Epithelial cell of esophagus (primary cell): ENCODE results near the gene GAB2.
"Not testable (repeated sequence)": the region's sequence is repeated elsewhere in the genome, so short reads cannot be mapped to it uniquely, and the experiment has no call there.

Experiments used
- DNase-seq: peaks from one replicate; pipeline ENCODE4 v3.0.0; 2010; ENCODE audit warnings: low read depth
- H3K4me3 ChIP-seq: 2 replicates; pipeline ENCODE4 v1.5.1; 2011; ENCODE audit warnings: mild to moderate bottlenecking, low read length, control low read depth
- TF ChIP-seq, protein P1 (sequence below): IDR thresholded peaks from 2 replicates; pipeline ENCODE4 v1.5.1; 2011; ENCODE audit warnings: low read depth, mild to moderate bottlenecking, low read length, control low read depth, inconsistent platforms; ENCODE audit not compliant: insufficient read depth; ENCODE audit errors: missing control alignments

The GAB2 gene

GRCh38 chr11:78228467-78228866, 189.2 kb downstream of the GAB2 start:
- H3K4me3 ChIP-seq, result no peak overlapping the region
- DNase-seq, result peak; percentile 67
- TF ChIP-seq, protein P1, sequence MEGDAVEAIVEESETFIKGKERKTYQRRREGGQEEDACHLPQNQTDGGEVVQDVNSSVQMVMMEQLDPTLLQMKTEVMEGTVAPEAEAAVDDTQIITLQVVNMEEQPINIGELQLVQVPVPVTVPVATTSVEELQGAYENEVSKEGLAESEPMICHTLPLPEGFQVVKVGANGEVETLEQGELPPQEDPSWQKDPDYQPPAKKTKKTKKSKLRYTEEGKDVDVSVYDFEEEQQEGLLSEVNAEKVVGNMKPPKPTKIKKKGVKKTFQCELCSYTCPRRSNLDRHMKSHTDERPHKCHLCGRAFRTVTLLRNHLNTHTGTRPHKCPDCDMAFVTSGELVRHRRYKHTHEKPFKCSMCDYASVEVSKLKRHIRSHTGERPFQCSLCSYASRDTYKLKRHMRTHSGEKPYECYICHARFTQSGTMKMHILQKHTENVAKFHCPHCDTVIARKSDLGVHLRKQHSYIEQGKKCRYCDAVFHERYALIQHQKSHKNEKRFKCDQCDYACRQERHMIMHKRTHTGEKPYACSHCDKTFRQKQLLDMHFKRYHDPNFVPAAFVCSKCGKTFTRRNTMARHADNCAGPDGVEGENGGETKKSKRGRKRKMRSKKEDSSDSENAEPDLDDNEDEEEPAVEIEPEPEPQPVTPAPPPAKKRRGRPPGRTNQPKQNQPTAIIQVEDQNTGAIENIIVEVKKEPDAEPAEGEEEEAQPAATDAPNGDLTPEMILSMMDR, result peak; percentile 70

- DNase-seq, result no peak
- TF ChIP-seq, protein P1, result no peak
- H3K4me3 ChIP-seq, result no peak overlapping the region
These were observed 189.7 kb downstream of the GAB2 start for GRCh38 chr11:78227921-78228320.

DNA sequence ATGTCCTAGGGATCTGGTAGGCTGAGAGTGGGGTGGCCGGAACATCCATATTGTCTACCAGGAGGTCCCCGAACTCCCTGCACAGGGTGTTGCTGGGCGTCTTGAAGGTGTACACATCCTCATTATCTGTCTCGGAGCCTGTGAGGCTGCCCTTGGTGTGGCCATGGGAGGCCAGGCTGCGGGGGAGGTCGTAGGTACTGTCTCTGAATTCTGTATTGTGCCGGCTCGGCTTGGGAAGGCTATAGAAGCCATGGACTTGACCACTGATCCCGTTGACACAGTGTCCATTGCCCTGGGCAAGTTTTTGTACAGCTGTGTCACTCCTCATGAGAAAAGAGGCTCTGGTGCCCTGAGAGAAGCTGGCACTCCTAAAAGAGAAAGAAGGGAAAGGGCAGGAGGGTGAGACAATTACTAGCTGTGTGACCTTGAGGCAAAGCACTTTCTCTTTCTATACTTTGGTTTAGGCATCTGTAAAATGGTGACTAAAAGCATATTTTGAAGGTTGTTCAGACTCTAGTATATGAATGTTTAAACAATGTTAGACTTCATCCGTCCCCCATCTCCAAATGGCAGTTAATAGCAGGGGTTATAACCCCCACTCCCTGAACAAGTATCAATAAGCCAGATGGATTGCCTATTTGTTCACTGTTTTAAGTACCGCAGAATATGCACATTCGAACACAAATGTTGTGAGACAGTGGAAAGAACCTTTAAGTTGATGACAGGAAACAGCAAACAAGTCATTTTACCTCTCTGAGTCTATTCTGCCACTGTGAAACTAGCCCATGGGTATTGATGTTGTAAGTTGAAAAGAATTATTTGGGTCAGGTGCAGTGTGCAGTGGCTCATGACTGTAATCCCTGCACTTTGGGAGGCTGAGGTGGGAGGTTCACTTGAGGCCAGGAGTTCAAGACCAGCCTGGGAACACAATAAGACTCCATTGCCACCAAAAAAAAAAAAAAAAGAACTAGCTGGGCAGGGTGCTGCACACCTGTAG, 190.6 kb downstream of the GAB2 start:
- no peak overlapping the region for H3K4me3 ChIP-seq
- DNase-seq, result no peak
- TF ChIP-seq, protein P1, result no peak

DNA sequence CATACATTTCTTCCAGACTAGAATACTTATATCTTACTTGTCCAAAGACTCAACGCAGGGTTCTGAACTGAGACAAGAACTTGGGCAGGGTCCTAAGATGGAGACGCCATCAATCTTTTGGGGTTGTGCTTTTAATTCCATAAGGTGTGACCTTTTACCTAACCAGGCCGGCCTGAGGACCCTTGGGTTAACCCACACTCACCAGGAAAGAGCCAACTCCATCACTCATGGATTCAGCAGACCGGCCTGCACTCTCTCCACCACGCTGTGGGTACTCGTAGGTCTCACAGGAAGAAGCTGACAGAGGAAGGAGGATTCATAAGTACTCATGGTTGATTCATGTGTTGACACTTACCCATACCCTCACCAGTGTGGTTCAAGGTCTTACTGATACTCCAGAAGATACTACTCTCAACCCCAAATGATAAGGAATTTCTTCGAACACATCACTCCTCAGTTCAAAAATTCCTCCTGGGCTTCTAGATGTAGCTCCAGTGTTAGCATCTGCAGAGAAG, 192.7 kb downstream of the GAB2 start:
- TF ChIP-seq, protein P1, result no peak
- DNase-seq, result no peak
- H3K4me3 ChIP-seq, result no peak overlapping the region

GRCh38 chr11:78224506-78224905, 193.1 kb downstream of the GAB2 start:
- DNase-seq, result no peak
- no peak overlapping the region for H3K4me3 ChIP-seq
- TF ChIP-seq, protein P1, result no peak

- no peak for DNase-seq
- TF ChIP-seq, protein P1, result no peak
These were observed 194.2 kb downstream of the GAB2 start for GRCh38 chr11:78223320-78223954.

DNA sequence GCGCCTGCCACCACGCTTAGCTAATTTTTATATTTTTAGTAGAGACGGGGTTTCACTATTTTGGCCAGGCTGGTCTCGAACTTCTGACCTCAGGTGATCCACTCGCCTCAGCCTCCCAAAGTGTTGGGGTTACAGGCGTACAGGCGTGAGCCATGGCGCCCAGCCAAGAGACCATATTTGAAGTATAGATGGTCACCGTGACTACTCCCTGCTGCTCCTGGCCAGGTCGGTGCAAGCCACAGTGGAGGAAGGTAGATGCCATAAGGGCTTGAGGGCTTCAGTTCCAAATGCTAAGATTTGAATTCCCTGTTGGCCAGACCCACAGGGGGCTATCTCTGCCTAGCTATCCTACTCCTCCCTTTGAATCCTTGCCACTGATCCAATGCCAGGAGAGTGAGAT, 194.9 kb downstream of the GAB2 start:
- DNase-seq, H3K4me3 ChIP-seq: not testable (repeated sequence)

More at GRCh38 chr11:78223320-78223954, 194.2 kb downstream of the GAB2 start:
- H3K4me3 ChIP-seq, result no peak overlapping the region
